SW480 (cell line): ENCODE measurements around the gene CCSAP.

Experiments
- DNase-seq: peaks from one replicate; pipeline ENCODE4 v3.0.0-alpha.2; 2016; ENCODE audit warnings: low spot score

CCSAP gene

DNA sequence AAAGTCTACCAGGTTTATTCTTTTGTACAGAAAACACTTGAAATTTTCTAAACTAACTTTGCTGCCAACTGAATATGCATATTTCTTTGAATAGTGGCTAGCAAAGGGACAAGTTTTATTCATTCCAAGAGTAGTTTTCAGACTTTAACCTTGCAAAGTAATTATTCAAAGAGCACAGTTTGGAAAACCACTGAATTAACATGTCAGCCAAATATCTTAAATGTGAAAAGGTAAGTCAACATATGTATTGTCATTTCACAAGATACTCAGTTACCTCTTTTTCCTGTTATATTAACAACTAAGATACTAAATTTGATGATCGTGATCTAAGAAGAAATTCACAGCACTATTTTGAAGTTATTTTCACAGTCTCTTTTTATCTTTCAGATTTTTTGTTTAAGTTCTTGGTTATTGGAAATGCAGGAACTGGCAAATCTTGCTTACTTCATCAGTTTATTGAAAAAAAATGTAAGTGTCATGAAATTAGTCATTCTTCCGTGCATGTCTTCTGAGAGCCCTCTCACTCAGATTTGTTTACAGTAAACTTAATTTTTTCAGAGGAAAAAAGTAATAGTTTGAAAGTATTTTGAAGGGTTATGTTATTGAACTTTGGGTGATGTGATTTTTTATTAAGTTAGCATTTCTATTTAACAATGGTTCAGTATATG, 56.6 kb downstream of the CCSAP start:
- DNase-seq = no peak

DNA sequence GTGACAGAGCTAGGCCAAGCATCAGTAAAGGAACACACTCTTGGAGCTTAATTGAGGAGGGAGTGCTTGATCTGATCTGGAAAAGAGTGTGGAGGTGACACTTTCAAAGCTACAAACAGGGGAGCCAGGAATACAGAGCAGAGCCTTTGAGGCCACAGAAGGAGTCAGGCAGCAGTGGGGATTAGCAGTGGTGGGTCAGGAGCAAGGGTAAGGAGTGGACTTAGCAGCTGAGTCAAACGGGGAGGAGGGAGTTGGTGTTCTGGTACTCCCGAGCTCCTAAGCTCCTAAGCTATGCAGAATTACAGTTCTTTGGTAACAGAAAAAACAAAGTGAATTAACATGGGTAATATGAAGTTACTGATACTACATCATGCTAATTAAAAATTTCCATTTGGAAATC, 57.4 kb downstream of the CCSAP start:
- no peak for DNase-seq

DNA sequence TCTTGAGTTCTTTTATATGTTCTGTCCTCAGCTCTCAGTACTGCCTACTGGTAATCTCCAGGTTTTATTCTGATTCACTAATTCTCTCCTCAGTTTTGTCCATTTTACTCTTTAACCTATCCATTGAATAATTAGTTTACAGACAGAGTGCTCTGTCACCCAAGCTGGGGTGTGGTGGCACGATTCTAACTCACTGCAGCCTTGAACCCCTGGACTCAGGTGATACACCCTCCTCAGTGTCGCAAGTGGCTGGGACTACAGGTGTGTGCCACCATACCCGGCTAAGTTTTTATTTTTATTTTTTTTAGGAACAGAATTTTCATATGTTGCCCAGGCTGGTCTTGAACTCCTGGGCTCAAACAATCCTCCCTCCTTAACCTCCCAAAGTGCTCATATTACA, 58.0 kb downstream of the CCSAP start:
- DNase-seq = no peak

DNA sequence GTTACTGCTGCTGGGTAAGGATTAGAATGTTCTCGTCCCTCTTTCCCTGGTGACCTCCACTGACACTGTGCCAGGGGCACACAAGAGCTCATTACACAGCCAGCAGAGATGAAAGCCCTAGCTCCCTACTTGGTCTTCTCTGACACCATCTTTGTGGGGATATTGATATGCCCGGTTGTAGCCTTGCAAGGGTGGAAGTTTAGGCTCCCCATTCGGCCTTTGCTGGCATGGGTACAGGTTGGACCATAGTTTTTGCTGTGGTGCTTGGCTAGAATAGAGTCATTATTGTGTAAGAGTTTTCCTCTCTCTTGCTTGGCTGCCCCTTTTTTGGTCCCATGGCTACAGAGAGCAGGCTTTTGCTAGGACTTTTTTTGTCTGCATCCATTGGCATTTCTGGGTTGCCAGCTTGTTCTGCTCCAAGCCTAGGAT, 59.6 kb downstream of the CCSAP start:
- DNase-seq = no peak

DNA sequence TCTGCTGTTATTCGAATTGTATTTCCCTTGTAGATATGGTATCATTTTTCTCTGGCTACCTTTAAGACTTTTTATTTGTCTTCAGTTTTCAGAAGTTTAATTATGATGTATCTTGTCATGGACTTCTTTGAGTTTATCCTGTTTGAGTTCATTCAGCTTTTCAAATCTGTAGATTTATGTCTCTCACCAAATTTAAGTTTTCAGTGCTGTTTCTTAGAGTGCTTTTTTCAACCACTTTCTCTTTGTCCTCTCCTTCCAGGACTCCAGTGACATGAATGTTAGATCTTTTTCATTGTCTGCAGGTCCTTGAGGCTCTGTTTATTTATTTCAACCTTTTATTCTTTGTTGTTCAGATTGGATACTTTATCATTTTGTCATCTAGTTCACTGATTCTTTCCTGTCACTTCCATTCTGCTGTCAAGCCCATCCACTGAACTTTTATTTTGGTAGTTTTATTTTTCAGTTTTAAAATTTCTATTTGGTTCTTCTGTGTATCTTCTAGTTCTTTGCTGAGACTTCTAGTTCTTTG, 60.5 kb downstream of the CCSAP start:
- DNase-seq = no peak

DNA sequence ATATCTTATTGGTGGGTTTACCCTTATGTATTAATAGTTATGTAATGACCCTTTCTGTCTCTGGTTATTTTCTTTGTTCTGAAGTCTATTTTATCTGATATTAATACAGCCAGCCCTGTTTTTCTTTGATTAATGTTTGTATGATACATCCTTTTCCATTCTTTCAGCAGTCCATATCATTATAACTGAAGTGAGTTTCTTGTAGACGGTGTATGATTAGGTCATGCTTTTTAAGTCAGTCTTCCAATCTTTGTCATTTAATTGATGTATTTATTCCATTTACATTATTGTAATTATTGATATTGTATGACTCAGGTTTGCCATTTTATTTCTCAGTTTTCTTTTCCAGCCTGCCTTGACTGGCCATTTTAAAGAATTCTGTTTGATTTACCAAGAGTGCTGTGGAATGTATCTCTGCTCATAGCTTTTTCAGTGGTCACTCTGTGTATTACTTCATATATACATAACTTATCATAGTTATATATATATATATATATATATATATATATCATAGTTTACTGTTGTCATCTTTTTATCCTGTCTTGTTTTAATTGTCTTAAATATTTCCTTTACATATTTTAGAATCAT, 61.4 kb downstream of the CCSAP start:
- DNase-seq = no peak

DNA sequence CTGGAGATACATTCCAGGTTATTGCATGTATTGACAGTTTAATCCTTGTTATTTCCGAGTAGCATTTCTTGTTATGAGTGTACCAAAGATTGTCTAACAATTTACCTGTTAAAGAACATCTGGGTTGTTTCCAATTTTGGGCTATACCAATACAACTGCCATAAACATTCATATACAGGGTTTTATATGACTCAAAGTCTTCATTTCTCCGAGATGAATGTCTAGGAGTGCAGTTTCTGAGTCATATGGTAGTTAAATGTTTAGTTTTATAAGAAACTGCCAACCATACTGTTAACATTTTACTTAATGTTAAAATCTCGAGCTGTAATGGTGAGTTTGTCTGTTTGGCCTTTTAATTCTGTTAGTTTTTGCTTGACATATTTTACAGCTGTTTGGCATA, 61.9 kb downstream of the CCSAP start:
- no peak for DNase-seq

DNA sequence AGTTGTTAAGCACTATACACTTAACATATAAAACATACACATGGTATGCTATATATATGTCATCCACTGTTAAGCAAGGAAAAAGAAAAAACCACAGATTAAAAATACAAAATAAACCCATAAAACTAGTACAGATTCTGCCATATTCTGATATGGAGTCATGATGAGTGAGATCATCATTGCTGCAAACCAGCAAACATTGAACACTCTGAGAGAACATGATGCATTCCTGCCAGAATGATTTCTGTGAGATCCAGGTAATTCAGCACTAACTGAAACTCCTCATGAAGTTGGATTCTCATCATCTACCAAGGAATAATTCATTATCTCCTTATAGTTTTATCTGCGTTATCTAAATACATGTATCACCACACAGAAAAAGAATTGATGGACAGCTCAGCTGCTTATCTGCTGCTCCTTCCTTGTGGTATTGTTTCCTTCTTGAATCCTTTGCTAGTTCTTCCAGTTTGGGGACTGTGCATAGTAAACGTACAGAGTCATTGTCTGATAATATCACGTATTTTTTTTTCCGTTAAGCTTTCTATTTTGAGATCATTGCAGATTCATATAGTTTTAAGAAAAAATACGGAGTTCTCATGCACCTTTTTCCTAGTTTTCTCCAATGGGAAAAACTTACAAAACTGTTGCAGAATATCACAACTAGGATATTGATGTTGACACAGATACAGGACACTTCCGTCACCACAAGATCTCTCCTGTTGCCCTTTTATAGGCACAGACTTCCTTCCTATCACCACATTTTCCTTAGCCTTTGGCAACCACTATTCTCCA, 62.6 kb downstream of the CCSAP start:
- no peak for DNase-seq

DNA sequence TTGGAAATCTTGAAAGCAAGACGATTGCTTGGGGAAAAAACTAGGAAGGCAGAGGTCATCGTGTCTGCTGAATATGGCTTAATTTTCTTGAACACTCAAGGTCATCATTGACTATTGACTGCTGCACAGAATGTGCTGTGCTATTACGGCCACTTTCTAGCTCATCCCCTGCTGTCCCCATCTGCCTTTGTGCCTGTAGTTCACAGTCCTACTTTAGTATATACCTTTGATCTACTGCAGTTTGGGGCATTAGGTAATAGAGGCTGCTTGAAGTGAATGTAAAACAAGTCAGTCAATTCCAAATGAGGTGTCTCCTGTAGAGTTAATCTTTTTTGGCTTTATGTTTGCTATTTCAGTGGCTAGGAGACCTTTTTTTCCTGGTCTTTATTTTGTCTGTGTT, 63.6 kb downstream of the CCSAP start:
- DNase-seq = no peak

DNA sequence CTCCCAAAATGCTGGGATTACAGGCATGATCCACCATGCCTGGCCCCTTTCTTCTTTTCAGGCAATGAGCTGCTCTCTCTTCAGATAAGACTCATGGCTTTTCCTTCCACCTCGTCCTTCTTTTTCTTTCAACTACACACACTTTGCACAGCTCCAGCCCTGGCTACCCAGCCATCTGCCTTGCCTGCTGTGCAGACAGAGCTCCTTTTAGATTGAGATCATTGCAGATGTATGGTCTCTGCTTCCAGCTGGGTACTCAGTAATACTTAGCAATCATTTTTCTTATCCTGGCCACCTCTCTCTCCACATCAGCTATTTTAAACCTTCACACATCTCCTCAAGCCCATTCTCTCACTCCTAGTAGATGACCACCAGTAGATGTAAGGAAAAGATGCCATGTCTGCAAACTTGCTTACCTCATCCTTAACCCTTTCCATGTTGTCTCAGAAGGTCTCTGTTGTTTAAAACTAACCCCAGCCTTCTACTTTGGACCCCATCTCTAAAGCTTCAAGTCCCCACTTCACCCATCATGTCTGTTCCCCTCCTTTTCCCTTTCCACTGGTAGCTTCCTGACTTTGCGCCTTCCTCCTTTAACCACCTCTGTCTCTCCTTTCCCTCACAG, 64.6 kb downstream of the CCSAP start:
- no peak for DNase-seq

DNA sequence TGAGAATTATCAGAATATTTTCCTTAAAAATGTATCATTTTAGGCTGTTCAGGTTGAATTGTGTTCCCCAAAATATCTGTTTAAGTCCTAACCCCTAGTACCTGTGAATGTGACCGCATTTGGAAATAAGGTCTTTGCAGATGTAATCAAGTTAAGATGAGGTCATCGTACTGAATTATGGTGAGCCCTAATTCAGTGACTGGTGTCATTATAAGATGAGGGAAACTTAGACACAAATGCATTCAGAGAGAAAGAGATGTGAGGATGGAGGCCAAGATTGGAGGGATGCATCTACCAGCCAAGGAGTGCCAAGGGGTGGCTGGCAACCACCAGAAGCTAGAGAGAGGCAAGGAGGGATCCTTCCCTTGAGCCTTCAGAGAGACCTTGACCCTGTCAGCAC, 67.8 kb downstream of the CCSAP start:
- DNase-seq = no peak

DNA sequence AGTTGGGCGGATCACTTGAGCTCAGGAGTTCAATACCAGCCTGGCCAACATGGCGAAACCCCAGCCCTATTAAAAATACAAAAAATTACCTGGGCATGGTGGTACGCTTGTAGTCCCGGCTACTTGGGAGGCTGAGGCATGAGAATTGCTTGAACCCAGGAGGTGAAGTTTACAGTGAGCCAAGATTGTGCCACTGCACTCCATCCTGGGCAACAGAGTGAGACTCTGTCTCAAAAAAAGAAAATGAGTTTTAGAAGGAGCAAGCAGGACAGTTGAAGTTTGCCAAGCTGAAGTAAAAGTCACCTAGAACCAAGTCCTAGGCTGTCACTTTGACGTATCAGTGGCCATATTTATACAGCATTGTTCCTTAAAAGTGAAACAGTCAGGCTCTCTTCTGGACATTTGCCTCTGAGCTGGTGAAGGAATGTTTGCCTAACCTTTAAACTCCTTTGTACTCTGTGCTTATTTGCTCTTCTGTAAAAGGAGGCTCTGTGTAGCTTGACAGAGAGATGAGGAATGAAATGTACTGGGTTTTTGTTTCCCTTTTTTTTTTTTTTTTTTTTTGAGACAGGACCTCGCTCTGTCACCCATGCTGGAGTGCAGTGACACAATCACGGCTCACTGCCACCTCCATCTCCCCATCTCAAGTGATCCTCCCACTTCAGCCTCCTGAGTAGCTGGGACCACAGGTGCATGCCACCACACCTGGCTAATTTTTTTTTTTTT, 69.2 kb downstream of the CCSAP start:
- no peak for DNase-seq

DNA sequence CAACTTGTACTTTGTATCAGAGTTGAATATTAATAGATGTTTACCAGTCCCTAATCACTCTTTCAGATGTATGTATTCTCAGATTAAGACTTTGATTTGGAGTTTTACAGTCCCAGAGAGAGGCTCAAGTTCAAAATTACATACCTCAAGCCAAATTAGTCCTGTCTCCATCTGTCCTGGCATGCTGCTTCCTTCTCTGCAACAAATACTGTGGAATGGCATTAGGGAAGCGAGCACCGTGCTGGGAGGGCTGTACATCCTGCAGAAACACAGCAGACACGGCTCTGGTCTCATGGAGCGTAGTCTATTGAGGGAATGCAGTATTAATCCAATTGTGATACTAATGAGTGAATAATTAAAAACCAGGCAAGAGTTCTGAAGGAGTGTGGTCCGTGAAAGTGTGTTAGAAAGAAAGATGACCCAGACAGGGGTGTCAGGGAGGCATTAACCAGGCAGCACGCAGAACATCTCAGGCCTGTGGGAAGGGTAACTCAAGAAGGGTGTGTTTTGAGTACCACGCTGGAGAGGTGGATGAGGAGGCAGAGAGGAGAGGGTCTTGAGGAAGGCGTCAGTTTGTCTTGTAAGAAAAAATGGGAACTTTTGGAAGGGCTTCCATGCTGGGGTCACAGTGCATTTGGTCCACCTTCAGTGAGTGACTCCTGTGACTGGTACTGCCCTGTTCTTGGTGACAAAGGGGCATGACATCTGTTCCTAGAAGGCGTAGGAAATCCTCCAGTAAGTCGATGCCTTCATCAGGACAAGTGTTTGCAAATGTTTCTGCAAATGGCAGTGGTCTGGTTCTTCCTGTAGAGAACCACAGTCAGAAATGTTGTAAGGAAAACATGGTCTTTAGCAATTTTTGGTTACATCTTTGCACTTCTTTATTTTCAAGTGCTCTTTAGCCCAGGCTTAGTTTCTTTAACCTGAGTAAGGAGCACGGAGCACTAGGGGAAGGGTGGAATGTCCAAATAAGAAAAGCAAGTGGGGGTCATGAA, 70.4 kb downstream of the CCSAP start:
- no peak for DNase-seq

DNA sequence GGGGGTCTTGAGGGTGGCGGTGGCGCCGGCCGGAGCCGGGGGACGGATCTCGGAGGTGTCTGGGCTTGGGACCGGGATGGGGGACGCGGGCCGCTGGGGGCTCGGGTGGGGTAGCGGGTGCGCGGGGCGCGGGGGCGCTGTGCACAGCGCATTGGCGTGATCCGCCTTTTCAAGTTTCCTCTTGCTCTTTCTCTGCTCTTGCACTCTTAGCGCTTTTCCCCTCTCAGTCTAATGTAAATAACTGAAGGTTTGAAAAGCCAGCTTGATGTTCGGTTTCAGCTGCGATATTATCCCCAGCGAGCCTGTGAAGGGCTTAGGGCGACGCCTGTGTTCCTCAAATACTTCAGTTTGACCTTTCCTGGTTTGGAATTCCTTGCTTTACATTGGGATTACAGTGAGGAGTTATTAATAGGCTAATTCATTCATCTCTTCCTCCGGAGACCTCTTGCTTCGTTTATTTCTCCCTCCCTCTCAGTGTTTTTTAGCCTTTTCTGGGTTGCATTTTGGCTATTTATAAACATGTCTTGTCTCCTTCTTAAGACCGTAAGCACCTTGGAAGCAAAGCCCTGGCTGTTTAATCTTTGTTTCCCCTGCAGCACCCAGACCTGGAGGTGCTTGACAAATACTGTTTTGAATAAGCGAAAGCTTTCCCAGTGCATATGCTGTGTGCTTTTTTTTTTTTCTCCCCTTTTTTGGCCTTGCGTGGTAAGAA, 71.2 kb downstream of the CCSAP start:
- DNase-seq = peak; percentile 50
